GM19438 (cell line): ENCODE results near the gene SLC2A4.
A peak's percentile ranks its signal among the peaks of the same experiment; 100 is the strongest.

Experiments used
- ATAC-seq: cut with Tn5 transposase; IDR thresholded peaks from one replicate; pipeline ENCODE4 v1.9.1; 2021; ENCODE audit warnings: low read depth; ENCODE audit not compliant: unreplicated experiment

The SLC2A4 gene

DNA sequence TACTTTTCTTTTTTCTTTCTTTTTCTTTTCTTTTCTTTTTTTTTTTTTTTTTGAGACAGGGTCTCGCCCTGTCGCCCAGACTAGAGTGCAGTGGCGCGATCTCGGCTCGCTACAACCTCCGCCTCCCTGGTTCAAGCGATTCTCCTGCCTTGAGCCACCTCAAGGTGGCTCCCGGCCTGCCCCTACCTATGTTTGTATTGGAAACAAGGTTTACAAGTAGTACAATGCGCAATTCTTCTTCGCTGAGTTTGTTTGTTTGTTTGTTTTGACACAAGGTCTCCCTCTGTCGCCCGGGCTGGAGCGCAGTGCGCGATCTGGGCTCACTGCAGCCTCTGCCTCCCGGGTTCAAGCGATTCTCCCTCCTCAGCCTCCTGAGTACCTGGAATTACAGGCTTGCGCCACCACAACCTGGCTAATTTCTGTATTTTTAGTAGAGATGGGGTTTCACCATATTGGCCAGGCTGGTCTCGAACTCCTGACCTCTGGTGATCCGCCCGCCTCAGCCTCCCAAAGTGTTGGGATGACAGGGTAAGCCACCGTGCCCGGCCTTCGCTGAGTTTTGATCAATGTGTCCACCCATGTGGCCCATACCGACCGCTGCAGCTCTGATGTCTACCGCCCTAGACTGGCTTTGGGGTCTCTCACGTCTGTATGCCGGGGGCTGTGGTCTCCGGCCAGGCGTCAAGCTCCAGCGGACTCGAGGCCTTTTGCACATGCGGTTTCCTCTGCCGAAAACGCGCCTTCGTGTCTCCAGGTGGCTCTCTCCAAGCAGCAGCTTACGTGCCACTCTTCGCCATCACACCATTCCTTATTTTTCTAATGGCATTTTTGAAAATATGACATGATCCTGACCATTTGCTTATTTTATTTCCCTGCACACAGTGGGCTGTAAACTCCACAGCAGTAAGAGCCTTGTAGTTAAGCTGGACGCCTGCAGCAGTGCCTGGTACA lies 14.0 kb downstream of the SLC2A4 start:
- no peak for ATAC-seq

DNA sequence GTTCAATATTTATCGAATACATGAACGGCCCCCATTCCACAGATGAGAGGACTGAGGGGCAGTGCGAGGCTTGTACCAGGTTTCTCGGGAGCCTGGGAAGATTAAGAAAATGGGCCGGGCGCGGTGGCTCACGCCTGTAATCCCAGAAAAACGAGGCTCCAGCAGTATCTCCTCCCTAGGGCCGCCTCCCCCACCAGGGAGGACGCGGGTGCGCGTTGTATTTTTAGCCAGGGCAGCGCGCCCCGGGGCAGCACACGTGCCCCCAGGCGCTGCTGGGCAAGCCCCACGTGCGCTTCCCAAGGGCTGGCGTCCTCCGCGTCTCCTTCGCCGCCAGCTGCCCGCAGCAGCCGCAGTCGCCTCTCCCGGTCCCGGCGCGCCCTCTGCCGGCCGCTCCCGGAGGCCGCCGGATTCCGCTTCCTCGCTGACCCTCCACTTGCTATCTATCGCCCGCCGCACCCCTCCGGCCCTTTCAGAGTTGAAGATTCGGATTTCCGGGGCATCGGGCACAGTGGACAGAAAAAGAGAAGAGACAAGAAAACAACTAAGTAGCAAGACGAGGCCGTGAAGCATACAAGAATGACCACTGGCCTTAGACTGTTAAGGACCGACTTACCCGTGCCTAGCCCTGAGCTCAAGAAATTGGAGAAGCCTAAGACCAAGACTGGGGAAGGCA lies 14.8 kb downstream of the SLC2A4 start:
- no peak for ATAC-seq

DNA sequence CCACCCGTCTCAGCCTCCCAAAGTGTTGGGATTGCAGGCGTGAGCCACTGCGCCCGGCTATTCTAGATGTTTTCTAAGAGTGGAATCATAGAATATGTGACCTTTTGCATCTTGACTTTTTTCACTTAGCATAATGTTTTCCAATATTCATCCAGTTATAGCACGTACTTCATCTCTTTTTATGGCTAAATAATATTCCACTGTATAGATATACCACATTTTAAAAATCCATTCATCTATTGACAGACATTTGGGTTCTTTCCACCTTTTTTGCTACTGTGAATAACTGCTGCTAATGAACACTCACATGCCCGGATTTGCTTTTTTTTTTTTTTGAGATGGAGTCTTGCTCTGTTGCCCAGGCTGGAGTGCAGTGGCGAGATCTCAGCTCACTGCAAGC lies 22.7 kb downstream of the SLC2A4 start:
- no peak for ATAC-seq

DNA sequence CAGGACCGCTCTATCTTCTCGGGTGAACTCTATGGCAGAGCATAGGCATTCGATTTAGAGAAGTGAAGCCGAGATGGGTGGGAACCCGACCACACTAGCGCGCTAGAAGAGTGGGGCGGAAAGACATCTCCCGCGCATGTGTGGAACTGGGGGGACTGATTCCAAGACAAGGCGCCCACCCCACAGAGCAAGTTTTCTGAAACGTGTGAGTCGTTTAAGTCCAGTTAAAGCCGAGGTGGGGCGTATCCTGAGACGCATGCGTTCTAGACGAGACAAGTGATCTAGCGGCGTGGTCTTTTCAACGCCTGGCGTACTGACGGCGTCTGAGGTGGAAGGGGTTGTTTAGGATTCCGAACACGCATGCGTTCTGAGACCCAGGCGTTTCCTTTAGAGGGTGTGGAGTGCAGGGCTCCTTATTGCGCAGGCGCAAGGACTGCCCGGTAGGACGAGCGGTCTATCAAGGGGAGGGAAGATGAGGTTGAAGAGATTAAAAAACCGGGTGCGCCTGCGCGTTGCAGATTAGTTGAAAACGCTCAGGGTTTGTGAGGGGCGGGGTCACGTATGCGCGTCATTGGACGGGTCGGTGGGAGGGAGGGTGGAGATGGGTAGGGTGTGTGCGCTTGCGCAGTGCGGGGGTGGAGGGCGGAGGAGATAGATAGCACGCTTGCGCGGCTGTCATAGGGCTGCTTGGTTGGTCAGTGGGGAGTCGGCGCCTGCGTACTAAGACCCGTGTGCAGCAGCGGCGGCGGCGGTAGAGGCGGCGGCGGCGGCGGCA lies 25.6 kb downstream of the SLC2A4 start, which contains the start of gene EIF5A:
TSS of gene EIF5A (plus strand) at position 718 of the 775 bp plus-strand sequence. CDS start 2,008 bp downstream, outside the sequence.
- ATAC-seq, result peak; percentile 63

DNA sequence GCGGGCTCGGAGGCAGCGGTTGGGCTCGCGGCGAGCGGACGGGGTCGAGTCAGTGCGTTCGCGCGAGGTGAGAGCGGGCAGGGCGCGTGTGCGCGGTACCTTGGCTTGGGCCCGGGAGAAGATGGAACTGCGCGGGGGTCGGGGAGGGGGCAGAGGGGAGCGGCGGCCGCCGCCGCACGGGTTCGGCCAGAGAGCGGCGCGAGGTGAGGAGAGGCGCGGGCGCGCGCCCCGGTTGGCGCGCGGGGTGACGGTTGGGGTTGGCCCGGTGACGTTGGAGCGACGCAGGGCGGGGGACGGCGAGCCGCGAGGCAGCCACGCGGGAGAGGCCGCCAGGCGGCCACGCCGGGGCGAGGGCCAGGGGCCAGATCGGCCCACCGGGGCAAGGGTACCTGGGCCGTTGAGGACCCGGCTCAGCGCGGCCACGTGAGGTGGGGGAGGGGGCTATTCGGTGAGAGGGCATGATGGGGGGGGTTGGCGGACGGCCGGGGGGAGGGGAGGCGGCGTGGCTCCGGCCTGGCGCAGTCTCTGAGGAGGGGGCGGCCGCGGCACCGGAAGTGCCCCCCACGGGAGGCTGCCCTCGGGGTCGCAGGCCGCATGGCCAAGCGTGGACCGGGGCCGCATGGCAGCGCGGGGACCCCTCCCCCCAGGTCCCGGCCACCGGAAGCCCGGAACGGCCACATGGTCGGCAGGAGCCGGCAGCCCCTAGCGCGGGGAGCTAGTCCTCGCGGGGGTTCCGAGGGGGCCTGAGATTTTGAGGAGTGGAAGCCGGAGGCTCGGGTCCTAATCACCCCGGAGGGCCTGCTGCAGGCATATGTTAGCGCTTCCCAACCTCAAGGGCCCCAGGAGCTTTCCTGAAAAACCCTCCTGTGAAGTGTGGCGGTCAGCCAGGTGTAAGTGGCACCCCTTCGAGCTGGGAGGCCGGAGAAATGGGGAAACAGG lies 26.4 kb downstream of the SLC2A4 start:
- ATAC-seq, result no peak

DNA sequence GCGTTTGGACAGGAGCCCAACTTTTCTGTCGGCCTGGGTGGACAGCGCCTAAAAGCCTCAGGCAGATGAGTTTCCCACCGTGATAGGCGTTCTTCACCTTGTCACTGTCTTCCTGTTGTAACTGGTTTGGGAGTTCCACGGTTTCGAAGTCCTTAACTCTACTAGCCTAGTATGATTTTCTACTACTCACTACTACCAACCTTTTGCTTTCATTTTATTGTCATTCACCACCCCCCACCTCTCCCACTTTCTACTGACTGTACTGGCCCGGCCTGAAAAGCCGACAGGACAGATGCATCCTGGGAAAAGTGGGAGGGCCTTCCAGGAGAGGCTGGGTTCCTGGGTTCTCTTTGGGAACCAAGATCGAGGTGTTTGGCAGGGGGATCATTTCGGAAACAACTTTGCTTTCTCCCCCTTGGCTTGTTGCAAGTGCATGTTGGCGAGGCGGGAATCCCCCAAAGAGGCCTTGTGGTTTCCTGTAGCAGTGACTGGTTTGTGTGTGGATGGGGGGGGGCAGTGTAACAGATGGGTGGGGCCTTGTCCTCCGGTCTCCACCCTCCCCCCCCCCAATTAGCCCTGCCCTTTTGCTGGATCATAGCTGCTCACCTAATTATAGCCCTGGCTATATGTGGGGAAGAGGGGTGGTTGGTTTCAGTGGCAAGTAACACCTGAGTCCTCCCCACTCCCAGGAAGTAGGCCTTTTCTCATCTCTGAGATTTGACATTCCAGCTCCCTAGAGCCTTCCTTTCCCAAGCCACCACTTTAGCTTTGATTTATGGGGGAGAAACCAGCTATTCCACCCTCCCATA lies 27.3 kb downstream of the SLC2A4 start:
- no peak for ATAC-seq

DNA sequence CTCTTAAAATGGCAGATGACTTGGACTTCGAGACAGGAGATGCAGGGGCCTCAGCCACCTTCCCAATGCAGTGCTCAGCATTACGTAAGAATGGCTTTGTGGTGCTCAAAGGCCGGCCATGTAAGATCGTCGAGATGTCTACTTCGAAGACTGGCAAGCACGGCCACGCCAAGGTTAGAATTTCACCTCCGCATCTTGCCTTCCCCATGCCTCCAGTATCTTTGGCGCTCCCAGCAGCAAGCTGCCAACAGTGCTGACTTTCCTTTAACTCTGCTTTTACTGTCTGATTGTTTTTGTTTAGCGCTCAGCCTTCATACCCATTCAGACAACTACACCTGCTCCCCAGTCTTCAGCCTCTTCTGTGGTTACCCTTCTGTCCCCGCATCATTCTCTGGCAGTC lies 28.1 kb downstream of the SLC2A4 start:
- ATAC-seq, result no peak

DNA sequence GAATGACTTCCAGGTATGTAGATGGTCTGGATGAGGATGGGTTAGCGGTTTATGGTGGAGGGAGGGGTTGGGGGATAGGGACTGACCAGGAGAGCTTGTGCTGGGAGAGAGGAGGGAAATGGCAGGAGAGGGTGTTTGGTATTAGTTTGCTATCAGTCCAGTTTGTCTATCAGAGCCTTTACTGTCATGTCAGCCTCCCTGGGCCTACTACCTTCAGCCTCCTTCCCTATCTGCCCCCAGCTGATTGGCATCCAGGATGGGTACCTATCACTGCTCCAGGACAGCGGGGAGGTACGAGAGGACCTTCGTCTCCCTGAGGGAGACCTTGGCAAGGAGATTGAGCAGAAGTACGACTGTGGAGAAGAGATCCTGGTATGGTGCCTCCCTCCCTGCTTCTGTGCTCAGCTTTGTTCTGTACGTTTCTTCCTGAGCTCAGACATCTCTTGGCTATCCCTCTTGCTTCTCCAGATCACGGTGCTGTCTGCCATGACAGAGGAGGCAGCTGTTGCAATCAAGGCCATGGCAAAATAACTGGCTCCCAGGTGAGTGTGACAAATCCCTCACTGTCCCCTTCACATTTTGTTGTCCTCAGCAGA lies 29.7 kb downstream of the SLC2A4 start:
- ATAC-seq, result no peak

DNA sequence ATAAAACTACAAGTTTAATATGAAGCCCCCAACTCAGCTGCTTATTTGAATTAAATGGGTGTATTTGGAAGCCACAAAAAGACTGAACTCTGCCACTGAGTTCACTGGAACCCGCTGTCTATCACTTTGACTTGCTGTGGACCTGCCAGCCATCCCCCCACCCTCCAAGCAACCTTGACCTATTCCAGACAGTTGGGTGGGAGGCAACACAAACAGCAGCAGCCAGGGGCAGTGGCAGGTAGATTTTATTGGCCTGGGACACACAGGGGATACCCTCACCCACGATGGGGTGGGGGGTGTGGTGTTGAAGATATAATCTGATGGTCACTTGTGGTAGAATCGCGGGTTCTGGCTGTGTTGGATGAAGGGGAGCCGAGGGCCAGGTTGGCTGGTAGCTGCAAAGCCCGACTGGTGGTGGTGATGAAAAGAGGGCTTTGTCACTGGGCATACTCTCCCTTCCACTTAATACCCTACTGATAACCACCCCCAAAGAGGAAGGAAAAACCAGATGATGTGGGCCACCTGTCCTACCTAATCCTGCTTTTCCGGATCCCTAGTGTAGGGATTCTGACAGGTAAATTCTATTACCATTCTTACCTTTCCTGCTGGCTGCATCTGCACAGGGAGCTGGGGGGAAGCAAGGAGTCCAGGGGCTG lies 31.0 kb downstream of the SLC2A4 start:
- no peak for ATAC-seq

DNA sequence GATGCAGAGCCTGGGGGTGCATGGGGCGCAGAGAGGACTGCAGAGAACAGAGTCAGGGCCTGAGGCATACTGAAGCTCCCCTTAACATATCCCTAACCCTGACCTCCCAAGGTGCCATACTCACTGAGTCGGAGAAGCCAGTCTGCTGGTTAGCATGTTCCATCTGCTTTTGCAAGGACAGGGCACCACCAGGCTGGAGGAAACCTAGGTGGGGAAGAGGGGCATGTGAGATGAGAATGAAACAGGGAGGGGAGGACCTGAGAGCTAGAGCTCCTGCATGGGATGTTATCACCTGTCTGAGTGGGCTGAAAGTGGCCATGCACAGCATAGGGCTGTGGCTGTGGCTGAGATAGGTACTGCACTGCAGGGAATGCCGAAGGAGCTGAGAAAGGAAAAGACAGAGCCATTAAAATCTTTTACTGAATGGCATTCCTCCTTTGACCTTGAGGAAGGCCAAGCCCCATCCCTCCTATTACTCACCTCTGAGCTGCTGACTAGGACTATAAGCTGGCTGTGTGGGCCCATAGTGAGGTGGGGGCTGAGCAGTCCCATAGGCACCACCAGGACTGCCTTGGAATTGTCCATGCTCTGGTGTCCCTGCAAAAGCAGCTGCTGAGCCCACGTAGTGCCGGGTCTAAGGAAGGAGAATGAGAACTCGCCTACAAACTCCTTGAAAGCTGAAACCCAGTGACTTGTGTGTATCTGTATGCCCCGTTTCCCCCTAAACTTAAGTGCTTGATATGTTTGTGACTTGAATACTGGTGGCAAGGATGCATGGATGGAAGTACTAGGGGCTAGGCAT lies 31.8 kb downstream of the SLC2A4 start:
- ATAC-seq, result no peak

DNA sequence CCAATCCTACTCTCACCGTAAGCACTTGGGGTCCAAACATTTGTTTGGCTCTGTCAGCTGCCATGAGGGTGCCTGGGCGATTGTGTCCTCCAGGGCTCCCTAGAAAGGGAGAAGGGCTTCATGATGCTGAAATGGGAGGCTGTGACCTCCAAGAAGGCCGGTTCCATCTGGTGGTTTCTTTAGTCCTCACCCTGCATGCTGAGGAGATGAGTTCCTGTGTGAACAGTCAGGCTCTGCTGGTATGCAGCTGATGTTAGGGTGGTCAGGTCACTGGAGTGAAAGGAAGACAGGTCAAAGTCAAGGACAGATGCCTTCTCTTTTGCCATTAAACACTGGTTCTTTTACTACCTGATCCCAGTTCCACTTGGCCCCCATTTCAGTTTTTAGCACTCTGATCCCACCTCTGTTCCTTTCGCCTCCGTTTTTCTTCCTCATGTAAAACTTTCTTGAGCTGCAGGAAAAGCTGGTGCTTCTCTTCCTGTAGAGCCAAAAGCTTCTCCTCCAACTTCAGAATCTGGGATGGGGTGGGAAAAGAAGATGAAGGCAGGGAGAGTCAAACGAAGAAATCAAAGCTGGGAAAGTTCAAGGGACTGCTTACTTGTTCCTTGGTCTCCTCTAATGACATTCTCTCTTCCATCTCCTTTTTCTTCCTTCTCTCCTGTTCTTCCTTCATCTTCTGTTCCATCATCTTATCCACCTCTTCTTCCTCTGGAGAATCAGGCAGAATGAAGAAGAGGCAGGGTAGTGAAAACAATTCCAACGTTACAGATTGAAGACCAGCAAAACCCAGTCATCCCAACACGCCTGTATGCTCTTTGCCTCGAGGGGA lies 32.6 kb downstream of the SLC2A4 start:
- ATAC-seq, result no peak

DNA sequence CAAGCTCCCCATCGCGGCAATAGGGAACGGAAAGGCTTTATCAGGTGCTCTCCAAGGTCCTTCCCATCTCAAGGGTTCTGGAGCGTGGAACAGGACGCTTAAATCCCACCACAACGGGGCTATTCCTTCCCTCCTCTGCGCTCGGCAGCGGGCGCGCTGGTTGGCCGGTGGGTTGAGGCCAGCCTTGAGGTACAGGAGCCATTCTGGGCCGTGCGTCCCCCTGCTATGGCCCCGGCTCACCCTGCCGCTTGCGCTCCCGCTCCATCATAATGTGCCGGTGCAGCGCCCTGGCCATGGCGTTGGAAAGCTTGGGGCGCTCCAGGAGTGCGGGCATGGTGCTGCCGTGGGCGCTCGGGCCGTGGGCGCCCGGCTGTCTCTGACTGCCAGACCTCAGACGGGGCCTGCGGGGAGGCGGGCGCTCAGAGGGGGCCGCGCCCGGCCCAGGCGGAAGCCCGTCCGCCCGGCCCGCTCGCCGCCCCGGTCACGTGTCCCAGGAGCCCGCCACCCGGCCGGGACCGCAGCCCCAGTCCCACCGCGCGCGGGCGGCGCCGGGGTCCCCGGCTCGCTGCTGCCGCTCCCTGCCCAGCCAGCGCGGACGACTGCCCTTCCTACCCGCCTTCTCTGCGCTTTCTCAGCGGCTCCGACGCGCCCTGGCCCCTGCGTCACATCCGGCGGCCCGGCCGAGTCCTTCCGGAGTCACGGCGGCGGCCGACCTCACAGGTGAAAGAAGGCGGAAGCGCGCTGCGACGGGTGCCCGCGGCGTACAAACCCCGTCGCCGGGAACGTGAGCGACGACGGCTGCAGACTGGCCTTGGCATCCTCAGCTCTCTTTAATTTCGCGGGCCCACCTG lies 33.4 kb downstream of the SLC2A4 start, which contains the start of gene GPS2:
TSS of gene GPS2 (minus strand) at position 642 of the 851 bp plus-strand sequence. CDS start at position 334, 308 bp downstream.
- ATAC-seq, result peak; percentile 70

DNA sequence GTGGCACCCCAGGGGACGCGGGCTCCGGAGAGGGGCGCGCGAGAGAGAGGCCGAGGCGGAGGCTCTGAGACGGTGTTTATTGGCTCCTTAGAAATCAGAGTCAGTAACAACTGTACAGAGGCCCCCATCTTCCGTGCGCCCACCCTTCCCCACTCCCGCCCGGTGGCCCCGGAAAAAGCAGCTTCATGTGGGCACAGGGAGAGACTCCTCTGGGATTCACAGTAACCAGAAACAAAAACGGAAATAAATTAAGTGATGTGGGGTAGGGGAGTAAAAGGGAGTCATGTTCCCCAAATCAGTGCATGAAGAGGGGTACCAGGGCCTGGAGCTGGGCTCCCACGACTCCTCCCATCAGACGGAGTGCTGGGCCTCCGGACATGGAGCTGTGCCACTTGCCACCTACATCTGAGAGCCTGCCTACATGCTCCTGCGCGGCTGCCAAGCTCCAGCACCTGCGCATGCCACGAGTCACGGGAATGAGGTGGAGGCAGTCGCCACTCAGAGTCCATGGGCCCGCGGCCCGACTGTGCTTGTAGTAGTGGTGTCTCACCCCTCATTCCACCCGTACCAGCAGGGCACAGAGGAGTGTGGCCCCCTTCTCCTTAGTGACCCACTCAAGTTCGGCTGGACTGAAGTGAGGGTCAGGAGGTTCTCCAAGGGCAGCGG lies 34.2 kb downstream of the SLC2A4 start:
- ATAC-seq, result no peak

DNA sequence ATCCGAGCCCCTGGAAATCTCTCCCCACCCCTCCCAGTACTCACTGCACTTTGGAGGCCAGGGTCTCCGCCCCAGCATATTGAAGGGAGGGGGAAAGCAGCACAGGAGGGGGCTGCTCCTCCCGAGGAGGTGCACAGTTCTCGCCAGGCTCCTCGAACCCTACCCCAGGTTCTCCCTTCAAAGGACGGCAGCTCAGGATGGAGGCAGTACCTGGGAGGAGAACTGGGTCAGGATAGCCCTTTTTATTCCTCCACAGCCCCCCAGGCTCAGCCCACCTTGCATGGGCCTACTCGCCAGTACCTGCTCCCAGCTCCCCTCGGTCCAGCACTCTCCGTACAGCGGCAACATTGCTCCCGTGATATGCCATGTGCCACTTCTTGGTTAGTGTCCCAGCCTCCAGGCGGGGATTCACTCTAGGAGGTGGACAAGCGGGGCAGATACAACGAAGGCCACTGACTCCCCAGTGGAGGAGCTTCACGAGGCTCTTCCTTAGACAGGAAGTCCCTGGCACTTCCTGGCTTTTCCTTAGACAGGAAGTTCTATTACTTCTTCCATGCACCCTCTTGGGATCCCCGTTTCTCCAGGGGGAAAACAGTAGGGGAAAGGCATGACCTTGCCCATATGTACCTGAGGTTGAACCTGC lies 35.8 kb downstream of the SLC2A4 start:
- no peak for ATAC-seq
